NCI-H1417 (cell line): ENCODE measurements around the gene NRXN3.
A peak's percentile ranks its signal among the peaks of the same experiment; 100 is the strongest.

ENCODE experiments used
- DNase-seq, 3 experiments: peaks; one replicate each; lab custom pipeline; 2025; lab: John Stamatoyannopoulos, UW

Gene NRXN3

GRCh38 chr14:78173346-78174035 is 3.3 kb downstream of the NRXN3 start:
- no peak for DNase-seq

- no peak for DNase-seq
Measured at GRCh38 chr14:78175412-78175811, 5.2 kb downstream of the NRXN3 start.

GRCh38 chr14:78178071-78178470 is 7.9 kb downstream of the NRXN3 start:
- DNase-seq = no peak

- no peak for DNase-seq
Measured at GRCh38 chr14:78178971-78179370, 8.8 kb downstream of the NRXN3 start.

DNA sequence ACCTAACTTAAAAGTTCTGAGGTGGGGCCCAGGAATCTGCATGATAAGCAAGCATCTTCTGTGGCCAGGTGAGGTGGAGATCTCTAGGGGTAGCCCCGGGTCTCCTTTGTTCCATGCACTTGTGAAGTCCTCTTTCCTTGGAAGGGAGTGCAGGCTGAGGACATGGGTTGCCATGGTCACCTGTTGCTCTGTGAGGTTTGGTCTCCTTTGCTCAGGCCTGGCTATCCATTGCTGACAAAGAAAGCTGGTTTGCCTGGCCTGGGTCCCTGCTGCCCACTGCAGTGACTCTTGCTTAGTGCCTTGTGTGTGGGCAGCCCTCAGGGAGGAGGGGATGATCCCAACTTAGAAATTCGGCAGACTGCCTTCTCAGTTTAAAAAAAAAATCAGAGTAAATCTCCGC is 11.1 kb downstream of the NRXN3 start:
- peak; percentile 16 to 64 (median 25) for DNase-seq

GRCh38 chr14:78182722-78183121 is 12.5 kb downstream of the NRXN3 start:
- DNase-seq = peak in 1 of 3 experiments; percentile 9

GRCh38 chr14:78184157-78184556 is 14.0 kb downstream of the NRXN3 start:
- no peak for DNase-seq

DNA sequence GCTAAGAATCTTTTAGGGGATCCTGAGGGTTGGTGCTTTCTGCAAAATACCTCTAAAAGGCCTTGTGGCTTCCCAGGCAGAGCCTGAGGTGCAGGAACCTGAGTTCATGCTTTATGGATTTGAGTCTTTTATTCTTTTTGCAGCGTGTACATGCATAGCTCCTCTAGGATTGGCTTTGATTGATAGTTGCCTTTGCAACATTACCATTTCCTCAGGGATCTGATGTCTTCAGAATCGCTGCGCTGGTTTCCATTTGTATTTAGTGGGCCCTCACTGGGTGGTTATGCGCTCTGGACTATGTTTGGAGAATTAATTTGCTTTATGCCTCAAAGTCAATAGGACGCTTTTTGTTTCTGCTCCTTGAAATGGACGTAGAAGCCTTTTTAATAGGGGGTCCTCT is 16.1 kb downstream of the NRXN3 start:
- DNase-seq = no peak

- DNase-seq = no peak
Measured at GRCh38 chr14:78188882-78189281, 18.7 kb downstream of the NRXN3 start.

GRCh38 chr14:78195431-78195830 is 25.3 kb downstream of the NRXN3 start:
- DNase-seq = no peak

DNA sequence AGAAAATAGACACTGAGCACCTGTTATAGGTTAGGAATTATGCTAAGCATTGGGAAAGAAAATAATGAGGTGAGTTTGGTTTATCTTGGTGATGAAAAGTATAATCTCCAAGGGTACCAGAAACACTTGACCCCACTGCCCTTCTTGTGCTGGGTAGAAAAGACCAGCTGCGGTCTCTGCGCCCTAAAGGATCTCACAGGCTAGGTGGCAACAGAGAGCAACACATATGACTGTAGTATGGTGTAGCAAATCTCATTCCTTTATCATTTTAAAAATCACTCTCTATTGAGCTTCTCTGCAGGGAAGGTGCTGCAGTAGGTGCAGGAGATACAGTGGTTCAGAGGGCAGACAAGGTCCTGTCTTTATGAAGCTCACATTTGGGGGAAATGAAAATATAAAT is 26.1 kb downstream of the NRXN3 start:
- DNase-seq = no peak

DNA sequence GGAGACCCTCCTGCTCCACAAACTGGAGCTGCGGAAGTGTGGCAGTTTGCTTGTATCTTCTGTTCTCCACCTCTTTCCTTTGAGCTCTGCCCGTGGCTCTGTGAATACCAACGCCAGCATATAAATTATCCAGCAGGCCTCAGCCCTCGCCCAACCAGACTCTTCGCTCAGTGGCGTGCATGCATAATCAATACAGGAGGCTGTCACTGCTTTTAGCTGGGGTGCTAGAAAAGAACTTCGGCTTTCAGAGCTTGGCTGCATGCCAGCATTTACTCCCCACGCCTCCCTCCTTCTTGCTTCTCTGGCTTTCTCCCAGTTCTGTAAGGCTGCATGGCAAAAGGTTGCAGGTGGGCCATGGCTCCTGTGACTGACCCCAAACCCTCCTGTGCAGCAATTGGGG is 26.9 kb downstream of the NRXN3 start:
- peak in 1 of 3 experiments; percentile 23 for DNase-seq

- peak in 2 of 3 experiments; percentile 41 to 42 for DNase-seq
Measured at GRCh38 chr14:78202163-78202562, 32.0 kb downstream of the NRXN3 start.

GRCh38 chr14:78202976-78203375 is 32.8 kb downstream of the NRXN3 start:
- peak; percentile 93 to 99 (median 94) for DNase-seq

DNA sequence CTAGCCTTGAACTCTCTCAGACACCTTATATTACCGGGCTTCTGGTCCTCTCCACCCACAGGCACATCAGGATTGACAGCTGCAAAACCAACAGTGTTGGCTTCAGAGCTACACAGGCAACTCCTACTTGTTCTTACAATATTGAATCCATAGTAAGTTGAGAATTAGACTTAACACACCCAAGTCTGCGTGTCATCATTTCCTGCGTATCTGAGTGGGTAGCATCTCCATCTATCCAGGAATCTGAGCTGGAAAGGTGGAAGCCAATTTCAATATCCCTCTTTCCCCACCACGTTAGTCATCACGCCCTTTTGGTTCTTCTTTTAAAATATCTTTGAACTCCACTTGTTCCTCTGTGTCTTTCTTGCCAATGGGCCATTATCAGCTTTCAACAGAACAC is 37.2 kb downstream of the NRXN3 start:
- no peak for DNase-seq

GRCh38 chr14:78220273-78220672 is 50.1 kb downstream of the NRXN3 start:
- no peak for DNase-seq

DNA sequence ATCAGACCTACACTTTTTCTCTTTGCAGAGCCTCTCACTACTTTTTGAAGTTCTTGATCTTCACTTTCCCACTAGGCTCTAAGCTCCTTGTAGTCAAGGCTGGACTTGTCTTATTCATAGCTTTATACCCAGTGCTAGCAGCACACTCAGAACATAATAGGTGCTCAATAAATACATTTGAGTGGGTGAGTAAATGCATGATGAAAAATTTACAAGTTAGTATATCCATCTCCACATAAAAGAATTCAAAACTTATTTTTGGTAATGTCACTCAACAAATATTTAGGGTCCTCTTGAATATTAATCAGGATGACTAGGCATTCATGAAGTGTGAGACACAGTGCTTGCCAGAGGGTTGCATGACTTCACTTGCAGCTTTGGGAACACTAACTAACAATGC is 52.6 kb downstream of the NRXN3 start:
- no peak for DNase-seq

DNA sequence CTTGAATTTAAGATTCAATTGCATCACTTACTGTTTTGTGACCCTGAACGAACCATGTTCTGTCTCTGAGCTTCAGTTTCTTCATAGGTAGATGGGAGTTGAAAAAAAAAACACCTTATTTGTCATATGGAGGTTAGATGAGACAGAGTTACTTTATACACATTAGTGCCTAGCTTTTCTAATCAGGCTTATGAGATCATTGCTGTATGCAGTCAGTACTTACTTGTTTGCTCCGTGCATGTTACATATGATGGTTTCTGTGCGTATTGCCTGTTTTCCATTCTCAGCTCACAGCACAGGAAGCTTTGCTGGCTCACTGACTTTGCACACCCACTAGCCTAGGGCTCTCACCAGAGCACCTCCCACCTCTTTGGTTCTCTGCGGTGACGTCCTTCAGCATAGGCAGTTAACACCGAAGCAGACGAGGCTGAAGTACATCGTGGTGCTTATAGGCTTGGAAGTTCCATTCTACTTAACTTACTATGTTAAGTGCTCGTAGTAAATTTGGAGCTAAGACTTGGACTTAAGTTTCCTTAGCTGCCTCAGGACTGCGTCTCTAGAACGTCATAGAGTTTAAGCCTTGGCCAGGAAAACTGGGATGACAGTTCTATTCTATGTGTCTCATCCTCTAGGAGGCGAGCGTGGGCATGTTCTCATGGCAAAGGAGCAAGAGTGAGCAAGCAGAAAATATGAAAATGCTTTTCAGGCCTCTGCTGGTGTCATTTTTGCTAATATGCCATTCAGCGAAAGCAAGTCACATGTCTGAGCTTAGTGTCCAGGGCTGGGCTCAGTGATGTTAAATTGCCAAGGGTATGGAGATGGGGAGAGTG is 57.3 kb downstream of the NRXN3 start:
- peak in 1 of 3 experiments; percentile 93 for DNase-seq

DNA sequence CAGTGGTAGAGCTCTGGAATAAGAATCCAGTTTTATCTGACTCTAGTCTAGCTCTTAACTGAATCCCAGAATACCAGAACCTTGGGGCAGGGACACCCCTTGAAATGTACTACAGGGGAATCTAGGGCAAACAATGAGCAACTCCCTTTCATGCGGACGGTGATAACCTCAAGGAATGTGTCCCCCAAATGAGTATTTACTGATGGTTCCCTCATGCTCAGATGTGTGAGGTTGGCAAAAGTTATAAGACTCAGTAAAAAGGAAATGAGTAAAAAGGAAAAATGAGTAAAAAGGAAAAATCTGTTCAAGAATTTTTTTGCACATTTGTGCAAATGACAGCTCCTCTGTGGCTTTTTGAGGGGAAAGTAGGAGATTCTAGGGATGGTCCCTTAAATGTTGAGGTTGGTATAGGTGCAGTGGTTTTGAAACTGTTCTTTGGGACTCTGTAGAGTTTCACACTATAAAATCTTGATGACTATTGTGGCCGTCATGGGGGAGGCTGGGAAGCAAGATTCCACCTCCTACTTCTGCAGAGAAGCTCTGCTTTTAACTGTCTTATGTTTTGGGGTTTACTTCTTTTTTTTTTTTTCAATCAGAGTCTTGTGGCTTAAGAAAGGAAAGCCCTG is 58.6 kb downstream of the NRXN3 start:
- DNase-seq = no peak

- peak; percentile 54 to 94 (median 79) for DNase-seq
Measured at GRCh38 chr14:78232231-78233000, 62.2 kb downstream of the NRXN3 start.

DNA sequence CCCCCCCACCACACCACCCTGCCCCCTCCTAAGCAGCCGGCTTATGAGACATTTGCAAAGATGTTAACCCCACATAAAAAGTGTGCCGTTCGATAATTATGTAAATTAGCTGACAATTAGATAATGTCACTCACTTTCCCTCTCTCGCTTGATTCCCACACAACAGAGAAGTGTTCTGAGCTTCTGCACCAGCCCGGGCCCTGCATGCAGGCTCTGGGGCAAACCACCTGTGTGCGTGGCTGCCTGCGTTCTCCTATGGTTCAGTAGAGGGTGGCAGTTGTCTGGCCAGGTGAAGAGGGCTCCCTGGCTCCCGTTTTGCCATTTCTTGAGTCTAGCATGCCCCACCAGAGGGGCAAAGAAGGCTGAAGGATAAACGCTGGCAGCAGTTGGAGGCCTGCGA is 68.0 kb downstream of the NRXN3 start:
- DNase-seq = no peak

- peak in 2 of 3 experiments; percentile 53 to 85 for DNase-seq
Measured at GRCh38 chr14:78240567-78240966, 70.4 kb downstream of the NRXN3 start.
